Transverse colon (tissue), 3 donors: ENCODE results near the gene SPIN1.

Source experiments
- CTCF ChIP-seq, 5 experiments: fragments of 200-600 bp in 3 of 5; fragments of 450-650 bp in 2 of 5; sonication (generic) in 3 of 5; IDR thresholded peaks; 1 replicate in 2 of 5; 2 replicates in 3 of 5; pipeline ENCODE4 v1.5.1; 2016 to 2017; ENCODE audit warnings: antibody characterized with exemption in 5 of 5, inconsistent platforms in 3 of 5, mild to moderate bottlenecking in 2 of 5, moderate library complexity in 1 of 5
- EP300 ChIP-seq: sonication (generic); formaldehyde crosslinking; IDR thresholded peaks from one replicate; pipeline ENCODE4 v1.6.1; 2017; ENCODE audit warnings: antibody characterized with exemption, low read depth
- POLR2A ChIP-seq: fragments of 450-650 bp; IDR thresholded peaks from one replicate; pipeline ENCODE4 v1.6.1; 2016; ENCODE audit warnings: antibody characterized with exemption, mild to moderate bottlenecking, moderate library complexity

- peak in 2 of 5 experiments; percentile 1 to 10 for TF ChIP-seq CTCF (IDR thresholded peaks at IDR 0.05)
- TF ChIP-seq POLR2A: peak; percentile 42
- TF ChIP-seq EP300: no peak
Observed at GRCh38 chr9:88388886-88389605, 802 bp downstream of the SPIN1 start.
